SU-DHL-6 (cell line): ENCODE results near the gene GPR82.

Experiments
- CTCF ChIP-seq: fragments of 200-600 bp; sonication (generic); IDR thresholded peaks from one replicate; pipeline ENCODE4 v1.5.1; 2017; ENCODE audit warnings: antibody characterized with exemption, mild to moderate bottlenecking, low read length, moderate library complexity; ENCODE audit not compliant: insufficient read depth, poor library complexity, severe bottlenecking
- EZH2phosphoT487 ChIP-seq: fragments of 200-600 bp; sonication (generic), shearing (Covaris generic); conservative IDR thresholded peaks from 2 replicates; pipeline ENCODE4 v1.6.1; 2018; ENCODE audit warnings: mild to moderate bottlenecking, antibody characterized with exemption, low read length, moderate library complexity, mixed read lengths

GRCh38 chrX:41705680-41706374 lies 18.2 kb upstream of the GPR82 start:
- TF ChIP-seq CTCF (no peak), EZH2phosphoT487 (no peak)
